ENCODE data around the gene UGT1A8. TPM values are rescaled to one million over a fixed set of nuclear protein-coding genes. Genes with fewer than 3 reads are reported as not detected.
"Not testable (repeated sequence)": the region's sequence is repeated elsewhere in the genome, so short reads cannot be mapped to it uniquely, and the experiment has no call there.

UGT1A8 gene
- total RNA-seq, 1 donor from 2014 or later: under 0.01 TPM

DNA sequence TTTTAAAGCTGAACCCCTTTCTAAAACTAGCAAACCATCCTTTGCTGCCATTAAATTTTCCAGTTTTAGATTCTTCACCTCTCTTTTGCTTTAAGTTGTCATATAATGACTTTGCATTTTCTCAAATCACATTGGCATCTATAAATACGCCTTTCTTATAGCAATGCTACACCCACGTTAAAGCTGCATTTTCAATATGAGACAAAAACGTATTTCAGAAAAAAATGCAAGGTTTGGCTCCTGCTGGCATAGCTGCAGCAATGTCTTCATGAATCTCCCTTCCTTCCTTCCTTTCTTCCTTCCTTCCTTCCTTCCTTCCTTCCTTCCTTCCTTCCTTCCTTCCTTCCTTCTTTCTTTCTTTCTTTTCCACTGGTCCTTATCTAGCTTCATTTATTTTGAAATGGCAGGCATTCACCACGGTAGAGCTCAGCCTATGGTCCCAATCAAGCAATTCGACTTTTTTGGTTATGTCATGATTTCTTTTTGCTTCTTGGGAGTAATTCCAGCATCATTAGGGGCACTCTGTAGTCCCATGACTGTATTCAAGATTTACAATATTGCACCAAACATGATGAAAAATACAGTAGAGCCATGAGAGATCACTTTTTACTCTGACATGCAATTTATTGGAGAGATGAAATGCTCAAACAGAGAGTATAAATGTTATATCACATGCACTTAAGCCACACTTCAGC, 10.0 kb downstream of the UGT1A8 start:
- FAIRE-seq (no peak), DNase-seq (ENCODE audit: low read depth) (no peak)
- Histone ChIP-seq H3K36me3 (ENCODE audit: control insufficient read depth, insufficient read depth, low read length) (no peaks in the 10 kb centered on the region), H3K27me3 (ENCODE audit: control insufficient read depth, insufficient read depth, low read length) (no peaks in the 10 kb centered on the region), H3K4me3 (ENCODE audit: low read depth, low read length) (no peak overlapping the region)
- TF ChIP-seq, protein P1, sequence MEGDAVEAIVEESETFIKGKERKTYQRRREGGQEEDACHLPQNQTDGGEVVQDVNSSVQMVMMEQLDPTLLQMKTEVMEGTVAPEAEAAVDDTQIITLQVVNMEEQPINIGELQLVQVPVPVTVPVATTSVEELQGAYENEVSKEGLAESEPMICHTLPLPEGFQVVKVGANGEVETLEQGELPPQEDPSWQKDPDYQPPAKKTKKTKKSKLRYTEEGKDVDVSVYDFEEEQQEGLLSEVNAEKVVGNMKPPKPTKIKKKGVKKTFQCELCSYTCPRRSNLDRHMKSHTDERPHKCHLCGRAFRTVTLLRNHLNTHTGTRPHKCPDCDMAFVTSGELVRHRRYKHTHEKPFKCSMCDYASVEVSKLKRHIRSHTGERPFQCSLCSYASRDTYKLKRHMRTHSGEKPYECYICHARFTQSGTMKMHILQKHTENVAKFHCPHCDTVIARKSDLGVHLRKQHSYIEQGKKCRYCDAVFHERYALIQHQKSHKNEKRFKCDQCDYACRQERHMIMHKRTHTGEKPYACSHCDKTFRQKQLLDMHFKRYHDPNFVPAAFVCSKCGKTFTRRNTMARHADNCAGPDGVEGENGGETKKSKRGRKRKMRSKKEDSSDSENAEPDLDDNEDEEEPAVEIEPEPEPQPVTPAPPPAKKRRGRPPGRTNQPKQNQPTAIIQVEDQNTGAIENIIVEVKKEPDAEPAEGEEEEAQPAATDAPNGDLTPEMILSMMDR (IDR thresholded peaks at IDR 0.05; ENCODE audit: insufficient read depth, low read length, severe bottlenecking): no peak

GRCh38 chr2:233636306-233636705, 18.9 kb downstream of the UGT1A8 start, which contains the start of gene UGT1A10:
UGT1A10 (plus strand) TSS chr2:233636448; CDS start chr2:233636523, 75 bp downstream.
- H3K36me3 ChIP-seq (ENCODE audit: control insufficient read depth, insufficient read depth, low read length); H3K27me3 ChIP-seq (ENCODE audit: control insufficient read depth, insufficient read depth, low read length); DNase-seq (ENCODE audit: low read depth); H3K4me3 ChIP-seq (ENCODE audit: low read depth, low read length): not testable (repeated sequence)
- FAIRE-seq: peak; percentile 50

DNA sequence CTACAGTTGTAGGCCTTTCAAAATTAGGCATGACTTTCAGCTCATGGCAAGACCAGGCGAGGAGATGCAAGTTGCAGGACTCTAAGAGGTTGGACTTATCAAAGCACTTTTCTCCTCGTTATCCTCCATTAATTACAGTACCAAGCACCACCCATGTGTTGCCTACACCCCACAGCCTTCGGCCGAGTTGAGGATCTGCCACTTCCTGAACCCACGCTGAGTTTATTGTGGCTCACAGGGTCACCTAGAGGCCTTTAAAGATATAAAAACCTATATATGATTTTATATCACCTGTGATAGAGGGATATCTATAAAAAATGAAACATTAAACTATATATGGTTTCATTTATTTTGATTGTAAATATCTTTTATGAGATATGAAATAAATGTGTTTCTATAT, 21.4 kb downstream of the UGT1A8 start:
- FAIRE-seq: no peak
- H3K27me3 ChIP-seq (ENCODE audit: control insufficient read depth, insufficient read depth, low read length): no peaks in the 10 kb centered on the region
- H3K4me3 ChIP-seq (ENCODE audit: low read depth, low read length): no peak overlapping the region
- DNase-seq (ENCODE audit: low read depth): peak; percentile 11
- TF ChIP-seq, protein P1 (IDR thresholded peaks at IDR 0.05; ENCODE audit: insufficient read depth, low read length, severe bottlenecking): no peak
- H3K36me3 ChIP-seq (ENCODE audit: control insufficient read depth, insufficient read depth, low read length): no peaks in the 10 kb centered on the region

DNA sequence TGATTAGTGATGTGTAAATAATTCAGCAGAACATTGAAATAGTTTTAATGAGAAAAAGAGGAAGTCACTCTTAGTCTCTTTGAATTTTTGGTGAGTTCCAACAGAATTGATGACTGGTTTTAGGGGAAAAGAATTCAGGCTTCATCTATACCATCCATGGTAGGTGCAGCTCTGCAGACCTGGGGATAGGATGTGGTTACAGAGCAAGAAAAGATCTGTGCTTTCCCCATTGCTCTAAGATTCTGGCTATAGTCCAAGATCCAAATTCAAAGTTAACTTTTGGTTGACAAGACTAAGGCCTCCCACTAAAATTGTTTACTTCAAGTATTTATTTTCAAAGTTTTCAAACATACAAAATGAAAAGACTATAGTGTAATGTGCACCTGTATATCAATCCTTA, 22.4 kb downstream of the UGT1A8 start:
- no peak for DNase-seq (ENCODE audit: low read depth)
- Histone ChIP-seq H3K4me3 (ENCODE audit: low read depth, low read length) (no peak overlapping the region), H3K36me3 (ENCODE audit: control insufficient read depth, insufficient read depth, low read length) (no peaks in the 10 kb centered on the region), H3K27me3 (ENCODE audit: control insufficient read depth, insufficient read depth, low read length) (no peaks in the 10 kb centered on the region)
- FAIRE-seq: no peak
- TF ChIP-seq, protein P1 (IDR thresholded peaks at IDR 0.05; ENCODE audit: insufficient read depth, low read length, severe bottlenecking): no peak

DNA sequence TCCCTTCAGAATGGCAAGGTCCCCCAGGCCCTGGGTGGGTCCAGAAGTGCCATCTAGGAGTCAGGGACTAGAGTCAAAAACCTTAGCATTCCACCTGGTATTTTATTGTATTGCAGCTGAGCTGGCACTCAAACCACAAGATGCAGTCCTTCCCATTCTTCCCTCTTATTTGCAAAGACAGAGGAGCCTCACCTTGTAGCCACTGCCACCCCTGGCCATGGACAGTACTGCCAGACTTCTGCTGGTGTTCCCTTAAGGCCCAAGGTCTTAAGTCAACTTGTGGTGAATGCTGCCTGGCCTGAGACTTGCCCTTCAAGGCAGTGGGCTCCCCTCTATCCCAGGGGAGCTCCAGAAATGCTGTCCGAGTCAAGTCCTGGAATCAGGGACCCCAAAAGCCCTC, 25.7 kb downstream of the UGT1A8 start:
- Histone ChIP-seq H3K4me3 (ENCODE audit: low read depth, low read length) (no peak overlapping the region), H3K36me3 (ENCODE audit: control insufficient read depth, insufficient read depth, low read length) (no peaks in the 10 kb centered on the region), H3K27me3 (ENCODE audit: control insufficient read depth, insufficient read depth, low read length) (no peaks in the 10 kb centered on the region)
- FAIRE-seq: no peak
- TF ChIP-seq, protein P1 (IDR thresholded peaks at IDR 0.05; ENCODE audit: insufficient read depth, low read length, severe bottlenecking): peak; percentile 56
- peak; percentile 54 for DNase-seq (ENCODE audit: low read depth)

DNA sequence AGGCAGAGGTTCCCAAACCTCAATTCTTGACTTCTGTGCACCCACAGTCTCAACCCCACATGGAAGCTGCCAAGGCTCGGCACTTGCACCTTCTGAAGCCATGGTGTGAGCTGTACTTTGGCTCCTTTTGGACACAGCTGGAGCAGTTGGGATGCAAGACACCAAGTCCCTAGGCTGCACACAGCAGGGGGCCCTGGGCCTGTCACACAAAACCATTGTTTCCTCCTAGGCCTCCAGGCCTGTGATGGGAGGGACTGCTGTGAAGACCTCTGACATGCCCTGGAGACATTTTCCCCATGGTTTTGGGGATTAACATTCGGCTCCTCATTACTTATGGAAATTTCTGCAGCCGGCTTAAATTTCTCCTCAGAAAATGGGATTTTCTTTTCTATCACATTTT, 28.6 kb downstream of the UGT1A8 start:
- H3K27me3 ChIP-seq (ENCODE audit: control insufficient read depth, insufficient read depth, low read length); DNase-seq (ENCODE audit: low read depth); H3K36me3 ChIP-seq (ENCODE audit: control insufficient read depth, insufficient read depth, low read length); H3K4me3 ChIP-seq (ENCODE audit: low read depth, low read length); FAIRE-seq: not testable (repeated sequence)

DNA sequence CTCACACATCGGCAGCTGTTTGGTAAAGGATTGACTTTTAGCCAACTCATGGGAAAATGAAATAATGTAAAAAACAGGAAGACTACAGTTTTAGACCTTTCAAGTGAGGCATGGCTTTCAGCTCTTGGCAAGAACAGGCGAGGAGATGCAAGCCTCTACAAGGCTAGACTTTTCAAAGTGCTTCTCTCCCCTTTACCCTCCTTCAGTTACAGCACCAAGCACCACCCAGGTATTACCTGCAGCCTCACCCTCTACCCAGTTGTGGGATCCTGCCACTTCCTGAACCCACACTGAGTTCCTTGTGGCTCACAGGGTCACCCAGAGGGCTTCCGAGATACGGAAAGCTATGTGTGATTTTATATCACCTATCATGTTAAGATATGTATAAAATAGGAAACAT, 33.5 kb downstream of the UGT1A8 start:
- DNase-seq (ENCODE audit: low read depth) (peak; percentile 92), FAIRE-seq (no peak)
- TF ChIP-seq, protein P1 (IDR thresholded peaks at IDR 0.05; ENCODE audit: insufficient read depth, low read length, severe bottlenecking): no peak
- Histone ChIP-seq H3K27me3 (ENCODE audit: control insufficient read depth, insufficient read depth, low read length) (no peaks in the 10 kb centered on the region), H3K4me3 (ENCODE audit: low read depth, low read length) (no peak overlapping the region), H3K36me3 (ENCODE audit: control insufficient read depth, insufficient read depth, low read length) (no peaks in the 10 kb centered on the region)
